H9 (cell line): ENCODE data around the gene YBEY. TPM values are rescaled to one million over a fixed set of nuclear protein-coding genes. Genes with fewer than 3 reads are reported as not detected.

ENCODE experiments used
- DNase-seq: peaks from one replicate; pipeline ENCODE4 v3.0.0-alpha.2; 2017
- H2AFZ ChIP-seq: one replicate; pipeline ENCODE4 v1.6.1; 2013; ENCODE audit warnings: mild to moderate bottlenecking, low read length, control low read depth, moderate library complexity
- H2AK5ac ChIP-seq: 2 replicates; pipeline ENCODE4 v1.6.1; 2013; ENCODE audit warnings: low read length, control low read depth, mixed read lengths; ENCODE audit not compliant: insufficient read length
- H2BK120ac ChIP-seq: one replicate; pipeline ENCODE4 v1.6.1; 2013; ENCODE audit warnings: low read depth, mild to moderate bottlenecking, low read length, control low read depth, inconsistent platforms; ENCODE audit not compliant: poor library complexity, severe bottlenecking
- H2BK12ac ChIP-seq: 2 replicates; pipeline ENCODE4 v1.6.1; 2013; ENCODE audit warnings: low read length, control low read depth, mixed read lengths, low read depth; ENCODE audit not compliant: insufficient read length
- H2BK15ac ChIP-seq: 2 replicates; pipeline ENCODE4 v1.6.1; 2013; ENCODE audit warnings: low read depth, low read length, control low read depth
- H2BK20ac ChIP-seq: one replicate; pipeline ENCODE4 v1.6.1; 2013; ENCODE audit warnings: low read depth, mild to moderate bottlenecking, low read length, control low read depth, inconsistent platforms; ENCODE audit not compliant: poor library complexity, severe bottlenecking
- H2BK5ac ChIP-seq: 2 replicates; pipeline ENCODE4 v1.6.1; 2013; ENCODE audit warnings: low read length, control low read depth, mixed read lengths; ENCODE audit not compliant: insufficient read length
- H3K14ac ChIP-seq: 2 replicates; pipeline ENCODE4 v1.6.1; 2013; ENCODE audit warnings: low read length, control low read depth; ENCODE audit not compliant: insufficient read depth
- H3K18ac ChIP-seq: 2 replicates; pipeline ENCODE4 v1.6.1; 2013; ENCODE audit warnings: low read depth, mild to moderate bottlenecking, mixed read lengths, low read length, control low read depth; ENCODE audit not compliant: insufficient read length
- H3K23ac ChIP-seq: 2 replicates; pipeline ENCODE4 v1.6.1; 2013; ENCODE audit warnings: low read length, control low read depth, mixed read lengths, low read depth; ENCODE audit not compliant: insufficient read length
- H3K23me2 ChIP-seq: 2 replicates; pipeline ENCODE4 v1.6.1; 2013; ENCODE audit warnings: low read depth, mild to moderate bottlenecking, mixed read lengths, low read length, control low read depth; ENCODE audit not compliant: insufficient read length, poor library complexity, severe bottlenecking
- H3K27ac ChIP-seq: 2 replicates; pipeline ENCODE4 v1.5.1; 2013; ENCODE audit warnings: low read length, control low read depth, mixed read lengths, low read depth; ENCODE audit not compliant: insufficient read length
- H3K27me3 ChIP-seq: 2 replicates; pipeline ENCODE4 v1.6.1; 2013; ENCODE audit warnings: low read length, control low read depth, inconsistent platforms; ENCODE audit not compliant: insufficient read depth
- H3K4ac ChIP-seq: 2 replicates; pipeline ENCODE4 v1.6.1; 2013; ENCODE audit warnings: low read depth, mild to moderate bottlenecking, control low read depth, inconsistent platforms, low read length, moderate library complexity
- H3K4me1 ChIP-seq: 2 replicates; pipeline ENCODE4 v1.6.1; 2013; ENCODE audit warnings: low read length, control low read depth, inconsistent platforms; ENCODE audit not compliant: insufficient read depth
- H3K4me2 ChIP-seq: 2 replicates; pipeline ENCODE4 v1.6.1; 2013; ENCODE audit warnings: low read length, control low read depth, mixed read lengths; ENCODE audit not compliant: insufficient read length, insufficient read depth
- H3K56ac ChIP-seq: 2 replicates; pipeline ENCODE4 v1.6.1; 2013; ENCODE audit warnings: low read depth, mild to moderate bottlenecking, mixed read lengths, low read length, control low read depth; ENCODE audit not compliant: insufficient read length
- H3K79me1 ChIP-seq: 2 replicates; pipeline ENCODE4 v1.6.1; 2013; ENCODE audit warnings: low read depth, mild to moderate bottlenecking, moderate library complexity, low read length, control low read depth, inconsistent platforms; ENCODE audit not compliant: insufficient read depth, poor library complexity, severe bottlenecking
- H3K79me2 ChIP-seq: 2 replicates; pipeline ENCODE4 v1.6.1; 2013; ENCODE audit warnings: low read length, control low read depth, inconsistent platforms; ENCODE audit not compliant: insufficient read depth
- H3K9ac ChIP-seq: 2 replicates; pipeline ENCODE4 v1.6.1; 2013; ENCODE audit warnings: low read length, control low read depth, mixed read lengths; ENCODE audit not compliant: insufficient read length; ENCODE audit errors: extremely low read depth
- H3K9me3 ChIP-seq: one replicate; pipeline ENCODE4 v1.6.1; 2013; ENCODE audit warnings: low read depth, low read length, inconsistent platforms; ENCODE audit not compliant: control insufficient read depth
- H3T11ph ChIP-seq: one replicate; pipeline ENCODE4 v1.6.1; 2013; ENCODE audit warnings: mild to moderate bottlenecking, low read length, control low read depth, inconsistent platforms
- H4K20me1 ChIP-seq: one replicate; pipeline ENCODE4 v1.6.1; 2013; ENCODE audit not compliant: control insufficient read depth, insufficient read length, insufficient read depth
- H4K5ac ChIP-seq: 2 replicates; pipeline ENCODE4 v1.6.1; 2013; ENCODE audit warnings: low read depth, mild to moderate bottlenecking, mixed read lengths, low read length, control low read depth; ENCODE audit not compliant: insufficient read length
- H4K8ac ChIP-seq: replicated peaks from 2 replicates; pipeline ENCODE4 v1.6.1; 2013; ENCODE audit warnings: low read length, control low read depth, mixed read lengths, low read depth; ENCODE audit not compliant: insufficient read length
- H4K91ac ChIP-seq: 2 replicates; pipeline ENCODE4 v1.6.1; 2013; ENCODE audit warnings: low read depth, mild to moderate bottlenecking, moderate library complexity, mixed read lengths, low read length, control low read depth; ENCODE audit not compliant: insufficient read length
- H3K27ac Mint-ChIP-seq, 3 experiments: 2 replicates in 2 of 3; 3 replicates in 1 of 3; pipeline ENCODE4 v1.8.0; 2020 to 2021; ENCODE audit warnings: mixed read lengths in 3 of 3, mild to moderate bottlenecking in 1 of 3, moderate library complexity in 1 of 3
- H3K27me3 Mint-ChIP-seq: 2 replicates; pipeline ENCODE4 v1.8.0; 2021; ENCODE audit warnings: low read depth, mild to moderate bottlenecking, moderate library complexity, mixed read lengths
- H3K36me3 Mint-ChIP-seq, 3 experiments: 2 replicates in 2 of 3; 3 replicates in 1 of 3; pipeline ENCODE4 v1.8.0; 2020 to 2021; ENCODE audit warnings: low read depth in 3 of 3, mixed read lengths in 3 of 3; ENCODE audit not compliant: insufficient read depth in 1 of 3
- H3K4me1 Mint-ChIP-seq, 2 experiments: 2 replicates each; pipeline ENCODE4 v1.8.0; 2020; ENCODE audit warnings: mixed read lengths in 2 of 2
- H3K4me3 Mint-ChIP-seq, 2 experiments: 2 replicates in 1 of 2; 3 replicates in 1 of 2; pipeline ENCODE4 v1.8.0; 2020 to 2021; ENCODE audit warnings: mild to moderate bottlenecking in 2 of 2, mixed read lengths in 2 of 2, moderate library complexity in 1 of 2
- H3K9me3 Mint-ChIP-seq, 2 experiments: 2 replicates in 1 of 2; 3 replicates in 1 of 2; pipeline ENCODE4 v1.8.0; 2020; ENCODE audit warnings: mild to moderate bottlenecking in 2 of 2, mixed read lengths in 2 of 2, moderate library complexity in 1 of 2
- WGBS: extraction: QIAGEN DNeasy Blood & Tissue Kit; methylation state at CpG from one replicate; pipeline ENCODE4 v1.1.7; 2013; ENCODE audit warnings: missing lambda C conversion rate, low lambda C conversion rate, mixed read lengths; ENCODE audit not compliant: insufficient read length; ENCODE audit errors: extremely low coverage; 5-methylcytosine and 5-hydroxymethylcytosine counted together
- total RNA-seq: library from RNA; stranded (reverse); gene quantifications from 2 replicates; pipeline ENCODE4 v1.2.1, GENCODE V29; 2021
- TF ChIP-seq, protein P1 (sequence below): fragments of 200-600 bp; sonication (generic); conservative IDR thresholded peaks from 3 replicates; pipeline ENCODE4 v1.8.0; 2021; ENCODE audit warnings: antibody characterized with exemption, mild to moderate bottlenecking

The YBEY gene
- total RNA-seq, 1 experiment from 2014 or later: 26.2 TPM

- Mint-ChIP-seq H3K27ac (peak overlapping the region in 1 of 3 experiments; percentile 64; a peak in 1 of 7 replicates), H3K36me3 (peaks cover 45 to 91% (median 76%) of the 10 kb centered on the region in 3 experiments)
Observed at GRCh38 chr21:46248422-46248782, 37.7 kb upstream of the YBEY start.

More at GRCh38 chr21:46248422-46248782, 37.7 kb upstream of the YBEY start:
- Histone ChIP-seq H3K23me2 (no peaks in the 10 kb centered on the region), H3K4me2 (no peak overlapping the region), H2AFZ (no peak overlapping the region), H3K18ac (no peak overlapping the region), H3K9me3 (no peaks in the 10 kb centered on the region), H4K8ac (no peak overlapping the region), H3K27ac (no peak overlapping the region), H3K9ac (no peak overlapping the region), H4K91ac (no peak overlapping the region), H3K56ac (no peak overlapping the region), H4K20me1 (no peaks in the 10 kb centered on the region), H2BK15ac (no peak overlapping the region), H2AK5ac (no peak overlapping the region), H3K79me1 (no peaks in the 10 kb centered on the region), H3K23ac (no peak overlapping the region), H2BK5ac (no peak overlapping the region), H2BK120ac (no peak overlapping the region), H3K79me2 (no peaks in the 10 kb centered on the region), H3K4me1 (no peaks in the 10 kb centered on the region), H2BK12ac (no peak overlapping the region), H3T11ph (no peak overlapping the region), H2BK20ac (no peak overlapping the region), H3K14ac (no peak overlapping the region), H3K27me3 (no peaks in the 10 kb centered on the region), H3K4ac (no peak overlapping the region), H4K5ac (no peak overlapping the region)
- no peaks in the 10 kb centered on the region for H3K27me3 Mint-ChIP-seq
- H3K4me3 Mint-ChIP-seq: no peak overlapping the region
- no peaks in the 10 kb centered on the region for H3K9me3 Mint-ChIP-seq
- no peaks in the 10 kb centered on the region for H3K4me1 Mint-ChIP-seq
- WGBS: no CpG with 5 or more reads among the region's 1 CpG
- DNase-seq: no peak
- TF ChIP-seq, protein P1, sequence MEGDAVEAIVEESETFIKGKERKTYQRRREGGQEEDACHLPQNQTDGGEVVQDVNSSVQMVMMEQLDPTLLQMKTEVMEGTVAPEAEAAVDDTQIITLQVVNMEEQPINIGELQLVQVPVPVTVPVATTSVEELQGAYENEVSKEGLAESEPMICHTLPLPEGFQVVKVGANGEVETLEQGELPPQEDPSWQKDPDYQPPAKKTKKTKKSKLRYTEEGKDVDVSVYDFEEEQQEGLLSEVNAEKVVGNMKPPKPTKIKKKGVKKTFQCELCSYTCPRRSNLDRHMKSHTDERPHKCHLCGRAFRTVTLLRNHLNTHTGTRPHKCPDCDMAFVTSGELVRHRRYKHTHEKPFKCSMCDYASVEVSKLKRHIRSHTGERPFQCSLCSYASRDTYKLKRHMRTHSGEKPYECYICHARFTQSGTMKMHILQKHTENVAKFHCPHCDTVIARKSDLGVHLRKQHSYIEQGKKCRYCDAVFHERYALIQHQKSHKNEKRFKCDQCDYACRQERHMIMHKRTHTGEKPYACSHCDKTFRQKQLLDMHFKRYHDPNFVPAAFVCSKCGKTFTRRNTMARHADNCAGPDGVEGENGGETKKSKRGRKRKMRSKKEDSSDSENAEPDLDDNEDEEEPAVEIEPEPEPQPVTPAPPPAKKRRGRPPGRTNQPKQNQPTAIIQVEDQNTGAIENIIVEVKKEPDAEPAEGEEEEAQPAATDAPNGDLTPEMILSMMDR: no peak
